Right lobe of liver (tissue), 4 donors: ENCODE results near the gene GOLPH3L.

ENCODE experiments used
- POLR2A ChIP-seq: fragments of 450-650 bp; IDR thresholded peaks from one replicate; pipeline ENCODE4 v1.6.1; 2017; ENCODE audit warnings: antibody characterized with exemption, mild to moderate bottlenecking
- TF ChIP-seq, protein P1 (sequence below), 4 donors: fragments of 200-600 bp in 3 of 4; fragments of 450-650 bp in 1 of 4; IDR thresholded peaks; one replicate each; pipeline versions ENCODE4 v1.5.1 to v1.8.0; 2016 to 2022; ENCODE audit warnings: antibody characterized with exemption in 4 of 4, mild to moderate bottlenecking in 2 of 4
- donor health status: DM: no; HTN: no; CAD: no.
- donor health status: DM: no; HTN: no; CAD: no.
- donor health status: DM: no; HTN: yes; CAD: no.

DNA sequence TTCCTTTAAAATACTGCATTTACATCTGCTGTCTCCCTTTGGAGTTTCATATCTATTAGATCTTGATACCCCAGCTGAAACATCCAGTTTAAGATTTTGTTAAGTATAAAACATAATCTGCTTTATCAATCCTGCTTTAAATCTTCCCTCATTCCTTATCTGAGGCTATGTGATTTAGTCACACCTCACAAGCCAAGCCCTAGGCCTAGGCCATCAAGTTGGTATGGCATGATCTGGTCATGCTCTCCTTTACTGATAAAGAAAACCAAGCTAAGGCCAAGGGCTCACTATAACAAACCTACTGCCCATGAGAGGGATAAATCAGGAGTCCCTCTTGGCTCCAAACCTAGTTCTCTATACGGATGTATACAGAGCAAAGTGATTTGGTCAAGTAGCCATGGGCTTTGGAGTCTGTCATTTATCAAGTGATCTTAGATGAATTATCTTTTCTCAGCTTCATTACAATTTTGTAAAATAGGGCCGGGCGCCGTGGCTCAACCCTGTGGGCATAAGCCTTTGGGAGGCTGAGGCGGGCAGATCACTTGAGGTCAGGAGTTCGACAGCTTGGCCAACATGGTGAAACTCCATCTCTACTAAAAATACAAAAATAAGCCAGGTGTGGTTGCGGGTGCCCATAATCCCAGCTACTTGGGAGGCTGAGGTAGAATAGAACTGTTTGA lies 90.4 kb downstream of the GOLPH3L start:
- TF ChIP-seq, protein P1, sequence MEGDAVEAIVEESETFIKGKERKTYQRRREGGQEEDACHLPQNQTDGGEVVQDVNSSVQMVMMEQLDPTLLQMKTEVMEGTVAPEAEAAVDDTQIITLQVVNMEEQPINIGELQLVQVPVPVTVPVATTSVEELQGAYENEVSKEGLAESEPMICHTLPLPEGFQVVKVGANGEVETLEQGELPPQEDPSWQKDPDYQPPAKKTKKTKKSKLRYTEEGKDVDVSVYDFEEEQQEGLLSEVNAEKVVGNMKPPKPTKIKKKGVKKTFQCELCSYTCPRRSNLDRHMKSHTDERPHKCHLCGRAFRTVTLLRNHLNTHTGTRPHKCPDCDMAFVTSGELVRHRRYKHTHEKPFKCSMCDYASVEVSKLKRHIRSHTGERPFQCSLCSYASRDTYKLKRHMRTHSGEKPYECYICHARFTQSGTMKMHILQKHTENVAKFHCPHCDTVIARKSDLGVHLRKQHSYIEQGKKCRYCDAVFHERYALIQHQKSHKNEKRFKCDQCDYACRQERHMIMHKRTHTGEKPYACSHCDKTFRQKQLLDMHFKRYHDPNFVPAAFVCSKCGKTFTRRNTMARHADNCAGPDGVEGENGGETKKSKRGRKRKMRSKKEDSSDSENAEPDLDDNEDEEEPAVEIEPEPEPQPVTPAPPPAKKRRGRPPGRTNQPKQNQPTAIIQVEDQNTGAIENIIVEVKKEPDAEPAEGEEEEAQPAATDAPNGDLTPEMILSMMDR (IDR thresholded peaks at IDR 0.05), result no peak
- no peak for TF ChIP-seq POLR2A
